IMR-90 (cell line): ENCODE data around the gene ACOT12. TPM values are rescaled to one million over a fixed set of nuclear protein-coding genes. Genes with fewer than 3 reads are reported as not detected.

Source experiments
- ATAC-seq: fragments of 200-7000 bp; cut with Tn5 transposase; 2 replicates; pipeline ENCODE4 v1.9.1; 2020; ENCODE audit warnings: low read depth, mild to moderate bottlenecking, moderate library complexity
- BruUV-seq: library from RNA; stranded (reverse); fragments of 400-500 nt; replicated peaks from 2 replicates; lab custom pipeline; 2021; lab: Mats Ljungman, UMichigan
- CTCF ChIA-PET: fragments of 300-600 bp; formaldehyde crosslinking; extraction: SDS; loops from one replicate; lab custom pipeline; 2021; ENCODE audit warnings: antibody characterized with exemption; lab: Yijun Ruan, JAX
- POLR2A ChIA-PET: fragments of 300-600 bp; sonication (Branson Sonifier 250); formaldehyde crosslinking; loops from one replicate; lab custom pipeline; 2022; ENCODE audit warnings: antibody characterized with exemption; ENCODE audit not compliant: unreplicated experiment; lab: Charles Lee
- DNase-seq: peaks from one replicate; pipeline ENCODE4 v3.0.0; 2013
- H2AFZ ChIP-seq: replicated peaks from 2 replicates; pipeline ENCODE3; 2013; ENCODE audit warnings: low read length, mild to moderate bottlenecking; ENCODE audit not compliant: poor library complexity
- H2AK5ac ChIP-seq: 2 replicates; pipeline ENCODE4 v1.6.1; 2013; ENCODE audit warnings: low read depth, low read length, inconsistent platforms
- H2AK9ac ChIP-seq: replicated peaks from 2 replicates; pipeline ENCODE3; 2013; ENCODE audit warnings: mild to moderate bottlenecking, low read depth, low read length, moderate library complexity; ENCODE audit not compliant: poor library complexity
- H2BK120ac ChIP-seq: 2 replicates; pipeline ENCODE4 v1.6.1; 2013; ENCODE audit warnings: low read depth, low read length, inconsistent platforms
- H2BK15ac ChIP-seq: 3 replicates; pipeline ENCODE4 v1.6.1; 2013; ENCODE audit warnings: low read depth, low read length, inconsistent platforms
- H2BK20ac ChIP-seq: 2 replicates; pipeline ENCODE4 v1.6.1; 2013; ENCODE audit warnings: low read depth, mild to moderate bottlenecking, inconsistent platforms, low read length, moderate library complexity
- H2BK5ac ChIP-seq: 2 replicates; pipeline ENCODE4 v1.6.1; 2013; ENCODE audit warnings: mild to moderate bottlenecking, low read depth, low read length, inconsistent platforms; ENCODE audit not compliant: poor library complexity, severe bottlenecking
- H3K14ac ChIP-seq: replicated peaks from 2 replicates; pipeline ENCODE4 v1.6.1; 2013; ENCODE audit warnings: low read depth, low read length, inconsistent platforms
- H3K18ac ChIP-seq: 2 replicates; pipeline ENCODE4 v1.6.1; 2013; ENCODE audit warnings: low read depth, low read length, control low read depth
- H3K23ac ChIP-seq: 2 replicates; pipeline ENCODE4 v1.6.1; 2013; ENCODE audit warnings: low read depth, low read length, inconsistent platforms
- H3K27ac ChIP-seq: 2 replicates; pipeline ENCODE4 v1.5.1; 2013; ENCODE audit warnings: mild to moderate bottlenecking, control low read depth, low read length; ENCODE audit not compliant: insufficient read depth
- H3K27me3 ChIP-seq: 2 replicates; pipeline ENCODE4 v1.6.1; 2013; ENCODE audit warnings: low read length; ENCODE audit not compliant: control insufficient read depth, insufficient read depth
- H3K36me3 ChIP-seq: 2 replicates; pipeline ENCODE4 v1.6.1; 2013; ENCODE audit warnings: low read length, mixed read lengths; ENCODE audit not compliant: control insufficient read depth, insufficient read depth
- H3K4ac ChIP-seq: 2 replicates; pipeline ENCODE4 v1.6.1; 2013; ENCODE audit warnings: low read depth, low read length, inconsistent platforms
- H3K4me1 ChIP-seq: 2 replicates; pipeline ENCODE4 v1.6.1; 2013; ENCODE audit warnings: low read length, mixed read lengths; ENCODE audit not compliant: control insufficient read depth, insufficient read depth
- H3K4me2 ChIP-seq: 2 replicates; pipeline ENCODE4 v1.6.1; 2013; ENCODE audit warnings: low read depth, mild to moderate bottlenecking, control low read depth, low read length, moderate library complexity
- H3K4me3 ChIP-seq: 2 replicates; pipeline ENCODE4 v1.5.1; 2013; ENCODE audit warnings: low read depth, mild to moderate bottlenecking, control low read depth, low read length, moderate library complexity; ENCODE audit not compliant: insufficient read depth
- H3K56ac ChIP-seq: 2 replicates; pipeline ENCODE4 v1.6.1; 2013; ENCODE audit warnings: low read length, inconsistent platforms; ENCODE audit not compliant: insufficient read depth; ENCODE audit errors: extremely low read depth
- H3K79me1 ChIP-seq, 2 experiments: 2 replicates each; pipeline ENCODE4 v1.6.1; 2013; ENCODE audit warnings: low read length in 2 of 2, inconsistent platforms in 1 of 2, low read depth in 1 of 2
- H3K9ac ChIP-seq: 2 replicates; pipeline ENCODE4 v1.6.1; 2013; ENCODE audit warnings: low read depth, low read length, control low read depth
- H3K9me1 ChIP-seq: 2 replicates; pipeline ENCODE4 v1.6.1; 2013; ENCODE audit warnings: low read length, inconsistent platforms; ENCODE audit not compliant: insufficient read depth
- H3K9me3 ChIP-seq: 2 replicates; pipeline ENCODE4 v1.6.1; 2013; ENCODE audit warnings: low read length; ENCODE audit not compliant: control insufficient read depth, insufficient read depth
- H4K20me1 ChIP-seq: 2 replicates; pipeline ENCODE4 v1.6.1; 2013; ENCODE audit warnings: low read length, inconsistent platforms; ENCODE audit not compliant: insufficient read depth
- H4K5ac ChIP-seq: 2 replicates; pipeline ENCODE4 v1.6.1; 2013; ENCODE audit warnings: mild to moderate bottlenecking, low read depth, low read length, control low read depth
- H4K8ac ChIP-seq, 2 experiments: 2 replicates each; pipeline ENCODE4 v1.6.1; 2013; ENCODE audit warnings: low read depth in 2 of 2, low read length in 2 of 2, control low read depth in 1 of 2, inconsistent platforms in 1 of 2
- H4K91ac ChIP-seq: 2 replicates; pipeline ENCODE4 v1.6.1; 2013; ENCODE audit warnings: low read depth, low read length, inconsistent platforms; ENCODE audit not compliant: insufficient read depth
- CHD1 ChIP-seq: IDR thresholded peaks from 2 replicates; pipeline ENCODE4 v1.6.1; 2012; ENCODE audit warnings: low read depth, low read length, improper control_type of control experiment
- FOS ChIP-seq: fragments of 150-350 bp; IDR thresholded peaks from 2 replicates; pipeline ENCODE4 v1.6.1; 2016; ENCODE audit warnings: low read depth, low read length
- NFE2L2 ChIP-seq: fragments of 150-350 bp; IDR thresholded peaks from 2 replicates; pipeline ENCODE4 v1.6.1; 2016; ENCODE audit warnings: low read depth, mild to moderate bottlenecking, low read length
- WGBS, 2 experiments: methylation state at CpG; one replicate each; pipeline versions ENCODE4 v1.1.5 to v1.1.7; 2013; ENCODE audit warnings: missing lambda C conversion rate in 2 of 2; ENCODE audit not compliant: insufficient read length in 1 of 2; ENCODE audit errors: extremely low coverage in 2 of 2; 5-methylcytosine and 5-hydroxymethylcytosine counted together
- dilution Hi-C: fragments of 300-500 bp; cut with HindIII; formaldehyde crosslinking; loops from one replicate; pipeline ENCODE4 v1.14.3; 2018; ENCODE audit warnings: low sequenced_read_pairs; ENCODE audit not compliant: unreplicated experiment
- in situ Hi-C: fragments of 300-500 bp; cut with MboI; formaldehyde crosslinking; loops from 3 replicates; pipeline ENCODE4 v1.14.3; 2019; ENCODE audit warnings: low sequenced_read_pairs, inconsistent platforms, mixed read lengths
- intact Hi-C: fragments of 100-400 bp; cut with micrococcal nuclease; formaldehyde crosslinking; loops from 2 replicates; pipeline ENCODE4 v1.10.0; 2022
- polyA plus RNA-seq, 3 experiments: library from polyadenylated mRNA; depleted of rRNA; stranded (reverse); fragments of >200 nt; gene quantifications; 2 replicates each; pipeline ENCODE4 v1.2.3, GENCODE V29; 2012; ENCODE audit warnings: low replicate concordance in 1 of 3
- total RNA-seq: library from RNA; depleted of rRNA; stranded (reverse); fragments of >200 nt; gene quantifications from 2 replicates; pipeline ENCODE4 v1.2.3, GENCODE V29; 2012

Gene ACOT12
- total and polyA plus RNA-seq, 2 of the 4 experiments (the other 2 are of a cell fraction): not detected

GRCh38 chr5:81371354-81371876 is 22.5 kb downstream of the ACOT12 start:
- ChIA-PET POLR2A (no interaction called here), CTCF (no interaction called here)
- dilution Hi-C loops (no loop called here), in situ Hi-C loops (no loop called here), intact Hi-C loops (no loop called here)
- no peak overlapping the region for H3K27ac ChIP-seq
- H3K4me1 ChIP-seq: no peaks in the 10 kb centered on the region
- H3K23ac ChIP-seq: no peak overlapping the region
- no peaks in the 10 kb centered on the region for H3K36me3 ChIP-seq
- no peak overlapping the region for H4K91ac ChIP-seq
- no peak overlapping the region for H3K4ac ChIP-seq
- ATAC-seq (no peak), DNase-seq (no peak)
- peaks cover 2% of the 10 kb centered on the region; the same call in 1 of the 2 replicates for H3K27me3 ChIP-seq
- no TSS peak for BruUV-seq
- H3K4me2 ChIP-seq: no peak overlapping the region
- no peak overlapping the region for H2BK5ac ChIP-seq
- TF ChIP-seq FOS: no peak
- no peak for TF ChIP-seq NFE2L2
- no peak for TF ChIP-seq CHD1
- H3K18ac ChIP-seq: no peak overlapping the region
- H3K9me1 ChIP-seq: no peaks in the 10 kb centered on the region
- no peak overlapping the region for H2AK5ac ChIP-seq
- no peak overlapping the region for H4K8ac ChIP-seq
- H2BK120ac ChIP-seq: no peak overlapping the region
- no peak overlapping the region for H3K4me3 ChIP-seq
- H4K5ac ChIP-seq: no peak overlapping the region
- H3K9me3 ChIP-seq: no peaks in the 10 kb centered on the region
- H2BK20ac ChIP-seq: no peak overlapping the region
- no peak overlapping the region for H2AK9ac ChIP-seq
- H3K14ac ChIP-seq: no peak overlapping the region
- no CpG with 5 or more reads among the region's 2 CpGs for WGBS, 2 experiments
- no peak overlapping the region for H2BK15ac ChIP-seq
- no peak overlapping the region for H2AFZ ChIP-seq
- H3K79me1 ChIP-seq: no peaks in the 10 kb centered on the region
- no peak overlapping the region for H3K56ac ChIP-seq
- no peaks in the 10 kb centered on the region for H4K20me1 ChIP-seq
- H3K9ac ChIP-seq: no peak overlapping the region
